GM19239 (cell line): ENCODE measurements around the gene TP53RK.
"Not testable (repeated sequence)": the region's sequence is repeated elsewhere in the genome, so short reads cannot be mapped to it uniquely, and the experiment has no call there.

Experiments
- DNase-seq: peaks from one replicate; pipeline ENCODE4 v3.0.0; 2011; ENCODE audit warnings: low spot score; ENCODE audit not compliant: insufficient read length
- FAIRE-seq: peaks from 2 replicates; lab custom pipeline; 2011; peaks lifted over from hg19 to GRCh38; lab: Jason Lieb, UNC

TP53RK gene

GRCh38 chr20:46688151-46689081 is 828 bp downstream of the TP53RK start:
- DNase-seq (no peak), FAIRE-seq (no peak)

GRCh38 chr20:46683939-46684750 is 5.1 kb downstream of the TP53RK start:
- no peak for DNase-seq

GRCh38 chr20:46683668-46683938 is 5.6 kb downstream of the TP53RK start:
- DNase-seq (no peak), FAIRE-seq (no peak)

More at GRCh38 chr20:46683939-46684750, 5.1 kb downstream of the TP53RK start:
- no peak for FAIRE-seq

- FAIRE-seq (no peak), DNase-seq (no peak)
Observed at GRCh38 chr20:46683011-46683667, 6.1 kb downstream of the TP53RK start.

DNA sequence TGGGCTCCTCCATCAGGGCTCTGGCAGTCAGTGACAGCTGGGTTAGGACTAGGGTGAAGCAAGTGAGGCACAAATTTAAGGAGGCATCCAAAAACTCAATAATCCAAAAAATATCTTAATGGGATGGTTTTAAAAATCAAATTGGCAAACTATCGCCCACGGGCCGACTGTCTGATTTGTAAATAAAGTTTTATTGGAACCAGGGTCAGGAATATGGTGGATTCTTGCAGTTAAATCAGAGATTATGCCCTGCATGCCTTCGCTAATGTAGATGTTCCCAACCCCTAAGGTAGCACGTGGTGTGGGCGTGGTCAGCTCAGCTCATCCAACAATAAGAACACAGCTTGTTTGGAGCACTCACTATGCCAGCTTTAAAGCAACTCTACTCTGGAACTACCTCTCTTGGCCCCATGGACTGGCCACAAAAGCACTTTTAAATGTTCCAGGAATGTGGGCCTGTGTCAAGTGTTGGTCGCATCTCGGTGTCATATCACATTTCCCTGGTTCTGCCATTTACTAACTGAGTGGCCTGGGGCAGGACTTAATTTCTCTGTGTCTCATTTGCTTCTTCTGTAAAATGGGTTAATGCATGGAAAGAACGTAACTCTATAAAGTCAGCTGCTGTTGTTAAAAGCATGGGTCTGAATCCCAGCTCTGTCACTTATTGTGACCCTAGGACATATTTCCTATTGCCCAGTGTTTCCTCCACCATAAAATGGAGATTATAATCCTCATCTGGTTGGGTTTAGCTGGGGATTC is 7.0 kb downstream of the TP53RK start:
- DNase-seq (no peak), FAIRE-seq (no peak)

- peak; percentile 44 for DNase-seq
- peak; percentile 66 for FAIRE-seq
Observed at GRCh38 chr20:46681032-46681854, 8.0 kb downstream of the TP53RK start.

GRCh38 chr20:46680684-46681031 is 8.6 kb downstream of the TP53RK start:
- FAIRE-seq (no peak), DNase-seq (no peak)

DNA sequence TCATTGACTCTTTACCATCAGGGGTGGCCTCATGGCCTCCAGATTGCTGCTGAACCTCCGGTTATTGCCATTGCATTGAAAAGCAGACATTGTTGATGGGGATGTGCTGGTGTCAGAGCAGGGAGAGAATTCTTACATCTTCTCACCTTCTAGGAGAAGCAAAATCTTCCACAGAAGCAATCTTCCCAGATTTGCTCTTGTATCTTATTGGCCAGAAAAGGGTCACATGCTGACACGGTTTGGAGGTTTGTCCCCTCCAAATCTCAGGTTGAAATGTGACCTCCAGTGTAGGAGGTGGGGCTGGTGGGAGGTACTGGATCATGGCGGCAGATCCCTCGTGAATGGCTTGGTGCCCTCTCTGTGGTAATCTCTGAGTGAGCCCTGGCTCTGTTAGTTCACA is 10.7 kb downstream of the TP53RK start:
- DNase-seq (no peak), FAIRE-seq (no peak)

DNA sequence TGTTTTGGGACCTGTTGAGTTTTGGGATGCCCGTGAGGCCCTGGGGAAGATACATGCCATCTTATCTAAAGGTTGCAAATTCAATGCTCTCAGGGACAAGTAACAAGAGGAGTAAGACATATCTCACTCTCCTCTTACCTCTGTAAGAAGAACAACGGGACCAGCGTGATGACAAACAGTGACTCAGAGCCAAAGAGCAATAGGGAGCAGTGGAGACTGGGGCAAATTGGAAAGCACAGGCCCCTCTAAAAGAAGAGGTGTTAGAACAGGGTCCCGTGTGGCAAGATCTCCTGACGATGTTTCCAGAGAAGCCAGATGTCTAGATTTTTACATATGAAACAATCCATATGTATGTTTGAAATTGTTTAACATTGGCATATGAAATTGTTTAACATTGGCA is 11.6 kb downstream of the TP53RK start:
- FAIRE-seq, result no peak

DNA sequence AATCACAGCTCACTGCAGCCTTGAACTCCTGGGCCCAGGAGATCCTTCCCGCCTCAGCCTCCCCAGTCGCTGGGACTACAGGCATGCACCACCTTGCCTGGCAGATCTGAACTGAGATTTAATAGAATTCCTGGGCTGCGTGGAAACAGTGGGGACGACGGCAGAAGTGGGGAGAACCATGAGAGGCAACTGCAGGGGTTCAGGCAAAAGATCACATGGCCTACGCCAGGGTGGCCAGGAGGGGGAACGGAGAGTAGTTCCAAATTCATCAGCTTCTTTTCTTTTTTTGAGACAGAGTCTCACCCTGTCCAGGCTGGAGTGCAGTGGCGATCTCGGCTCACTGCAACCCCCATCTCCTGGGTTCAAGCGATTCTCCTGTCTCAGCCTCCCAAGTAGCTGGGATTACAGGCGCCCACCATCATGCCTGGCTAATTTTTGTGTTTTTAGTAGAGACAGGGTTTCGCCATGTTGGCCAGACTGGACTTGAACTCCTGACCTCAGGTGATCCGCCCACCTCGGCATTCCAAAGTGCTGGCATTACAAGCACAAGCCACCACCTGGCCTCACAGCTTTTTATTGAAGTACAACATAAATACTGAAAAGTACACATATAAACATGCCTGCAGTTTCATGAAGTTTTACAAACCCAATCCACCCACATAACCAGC is 12.5 kb downstream of the TP53RK start:
- FAIRE-seq, result not testable (repeated sequence)

More for the DNA sequence above, 11.6 kb downstream of the TP53RK start:
- no peak for DNase-seq

DNA sequence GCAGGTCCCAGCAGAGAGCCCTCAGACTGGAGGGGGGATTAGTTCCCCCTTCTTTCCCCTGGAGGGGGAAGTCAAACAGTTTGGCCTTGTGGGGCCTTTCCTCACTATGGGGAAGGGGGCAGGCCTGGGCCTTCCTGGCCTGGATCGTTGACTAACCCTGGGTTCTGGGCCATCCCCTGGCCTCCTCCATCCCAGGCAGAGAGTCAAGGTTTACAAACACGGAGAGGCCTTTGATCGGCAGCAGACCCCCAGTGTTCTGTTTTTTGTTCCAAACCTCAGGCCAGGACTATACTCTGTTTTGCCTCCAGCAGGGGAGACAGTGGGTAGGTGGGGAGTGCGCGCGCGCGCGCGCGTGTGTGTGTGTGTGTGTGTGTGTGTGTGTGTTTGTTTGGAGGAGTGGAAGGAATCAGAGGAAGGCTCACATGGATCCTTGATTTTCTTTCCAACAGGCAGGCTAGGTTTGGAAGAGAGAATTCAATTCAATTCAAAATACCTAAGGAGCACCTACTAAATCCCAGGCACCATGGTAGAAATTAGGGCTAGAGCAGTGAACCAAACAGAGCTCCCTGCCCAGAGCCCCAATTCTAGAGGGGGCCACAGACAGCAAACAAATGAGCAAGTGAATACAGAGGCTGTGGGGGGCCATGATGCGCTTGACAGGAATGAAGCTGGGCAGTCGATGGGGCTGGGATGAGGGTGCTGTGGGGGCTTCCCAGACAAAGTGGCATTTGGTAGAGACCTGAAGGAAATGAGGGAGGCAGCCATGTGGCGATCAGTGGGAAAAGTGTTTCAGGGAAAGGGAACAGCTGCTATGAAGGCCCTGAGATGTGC is 14.8 kb downstream of the TP53RK start:
- FAIRE-seq, result no peak
- DNase-seq, result no peak

More for the DNA sequence above, 12.5 kb downstream of the TP53RK start:
- DNase-seq, result not testable (repeated sequence)

DNA sequence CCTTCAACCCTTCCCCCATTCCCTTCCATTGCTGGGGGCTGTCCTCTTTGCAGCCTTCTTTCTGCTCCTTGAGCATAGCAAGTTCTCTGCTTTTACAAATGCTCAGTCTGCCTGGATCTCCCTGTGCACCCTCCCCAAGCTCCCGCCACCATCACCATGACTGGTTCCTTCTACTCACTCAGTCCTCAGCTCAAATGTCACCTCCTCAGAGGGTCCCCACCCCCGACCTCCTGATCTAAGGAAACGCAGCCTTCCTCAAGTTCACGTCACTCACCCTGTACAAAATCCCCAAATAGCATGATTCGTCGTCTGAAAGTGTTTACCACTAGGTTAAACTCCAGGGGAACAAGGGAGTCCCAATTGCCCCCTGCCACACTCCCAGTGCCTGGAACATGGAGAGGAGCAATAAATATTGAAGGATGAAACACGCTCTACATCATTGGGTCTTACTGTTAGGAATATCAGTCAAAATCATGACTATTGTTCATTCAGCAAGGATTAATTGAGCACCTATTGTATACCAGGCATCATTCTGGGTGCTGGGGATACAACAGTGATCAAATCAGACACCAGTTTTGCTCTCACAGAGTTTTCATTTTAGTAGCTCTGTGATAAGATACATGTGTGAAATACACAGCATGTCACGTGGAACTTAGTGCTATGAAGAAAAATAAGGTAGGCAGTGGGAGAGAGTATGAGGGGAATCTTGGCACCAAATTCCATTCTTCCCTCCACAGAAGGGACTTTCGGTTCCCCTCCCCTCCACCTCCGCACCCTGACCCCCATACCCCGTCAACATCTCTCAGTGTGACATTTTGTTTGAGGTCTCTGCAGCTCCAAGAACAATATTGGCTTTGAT is 15.6 kb downstream of the TP53RK start:
- DNase-seq, result no peak
- no peak for FAIRE-seq

- DNase-seq (no peak), FAIRE-seq (no peak)
Observed at GRCh38 chr20:46672543-46673148, 16.6 kb downstream of the TP53RK start.

GRCh38 chr20:46671866-46672542 is 17.2 kb downstream of the TP53RK start:
- DNase-seq, result no peak
- FAIRE-seq, result no peak

GRCh38 chr20:46670585-46671584 is 18.4 kb downstream of the TP53RK start:
- DNase-seq (no peak), FAIRE-seq (no peak)
